Skeletal muscle tissue (tissue), 4 donors: ENCODE measurements around the gene AKAP11. TPM values are rescaled to one million over a fixed set of nuclear protein-coding genes. Genes with fewer than 3 reads are reported as not detected.
A peak's percentile ranks its signal among the peaks of the same experiment; 100 is the strongest.

Experiments
- H3K27ac ChIP-seq: one replicate; pipeline ENCODE4 v1.7.0; 2013; ENCODE audit warnings: mild to moderate bottlenecking, low read depth, low read length, inconsistent platforms
- H3K27me3 ChIP-seq, 3 donors: one replicate each; pipeline ENCODE4 v1.7.0; 2013; ENCODE audit warnings: low read length in 3 of 3; ENCODE audit not compliant: control insufficient read depth in 3 of 3, insufficient read depth in 3 of 3
- H3K36me3 ChIP-seq, 3 donors: one replicate each; pipeline ENCODE4 v1.7.0; 2013; ENCODE audit warnings: low read length in 3 of 3; ENCODE audit not compliant: control insufficient read depth in 3 of 3, insufficient read depth in 3 of 3
- H3K4me1 ChIP-seq, 3 donors: one replicate each; pipeline ENCODE4 v1.7.0; 2013; ENCODE audit warnings: low read length in 3 of 3, mild to moderate bottlenecking in 3 of 3; ENCODE audit not compliant: control insufficient read depth in 3 of 3, insufficient read depth in 3 of 3
- H3K4me3 ChIP-seq, 3 donors: one replicate each; pipeline ENCODE4 v1.7.0; 2013; ENCODE audit warnings: low read length in 3 of 3
- H3K9ac ChIP-seq, 3 donors: one replicate each; pipeline ENCODE4 v1.7.0; 2013; ENCODE audit warnings: low read length in 3 of 3, mild to moderate bottlenecking in 3 of 3, moderate library complexity in 2 of 3, low read depth in 1 of 3
- H3K9me3 ChIP-seq, 3 donors: one replicate each; pipeline ENCODE4 v1.7.0; 2013; ENCODE audit warnings: low read length in 3 of 3; ENCODE audit not compliant: control insufficient read depth in 3 of 3
- total RNA-seq: library from RNA; depleted of rRNA; stranded (reverse); fragments of >200 nt; gene quantifications from one replicate; pipeline ENCODE4 v1.2.3, GENCODE V29; 2014
- donor health status: Osteomylitis.

Gene AKAP11
- total RNA-seq, 1 donor from 2014 or later: 16.7 TPM

DNA sequence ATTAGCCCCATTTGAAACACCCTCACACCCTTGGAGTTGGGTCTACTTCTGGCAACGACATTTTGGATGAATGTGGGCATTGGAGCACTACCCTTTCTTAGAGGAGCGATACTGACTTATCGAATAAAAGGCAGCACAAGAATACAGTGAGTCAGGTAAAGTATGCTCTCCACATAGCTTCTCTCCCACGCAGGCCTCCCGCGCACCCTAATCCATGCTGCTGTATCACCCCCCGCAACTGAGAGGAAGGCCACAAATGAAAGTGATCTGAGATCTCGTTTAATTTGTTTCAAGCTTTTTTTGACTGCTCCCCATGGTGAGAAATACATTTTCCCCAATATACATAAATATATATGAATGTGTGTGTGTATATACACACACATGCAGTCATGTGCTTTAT lies 25.4 kb upstream of the AKAP11 start:
- Histone ChIP-seq H3K36me3 (no peaks in the 10 kb centered on the region), H3K4me3 (no peak overlapping the region), H3K9me3 (no peaks in the 10 kb centered on the region), H3K9ac (no peak overlapping the region), H3K27ac (no peak overlapping the region), H3K27me3 (no peaks in the 10 kb centered on the region), H3K4me1 (no peaks in the 10 kb centered on the region)

DNA sequence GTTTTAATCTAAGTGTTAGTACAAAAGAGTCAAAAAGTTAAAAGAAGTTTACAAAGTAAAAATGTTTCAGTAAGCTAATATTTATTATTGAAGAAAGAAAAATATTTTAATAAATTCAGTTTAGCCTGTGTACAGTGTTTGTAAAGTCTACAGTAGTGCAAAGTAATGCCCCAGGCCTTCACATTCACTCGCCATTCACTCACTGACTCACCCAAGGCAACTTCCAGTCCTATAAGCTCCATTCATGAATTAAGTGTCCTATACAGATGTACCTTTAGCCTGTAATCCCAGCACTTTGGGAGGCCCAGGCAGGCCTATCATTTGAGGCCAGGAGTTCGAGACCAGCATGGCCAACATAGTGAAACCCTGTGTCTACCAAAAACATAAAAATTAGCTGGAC lies 24.1 kb upstream of the AKAP11 start:
- Histone ChIP-seq H3K36me3 (no peaks in the 10 kb centered on the region), H3K27me3 (no peaks in the 10 kb centered on the region), H3K9ac (no peak overlapping the region), H3K4me3 (no peak overlapping the region), H3K9me3 (no peaks in the 10 kb centered on the region), H3K4me1 (no peaks in the 10 kb centered on the region), H3K27ac (no peak overlapping the region)

DNA sequence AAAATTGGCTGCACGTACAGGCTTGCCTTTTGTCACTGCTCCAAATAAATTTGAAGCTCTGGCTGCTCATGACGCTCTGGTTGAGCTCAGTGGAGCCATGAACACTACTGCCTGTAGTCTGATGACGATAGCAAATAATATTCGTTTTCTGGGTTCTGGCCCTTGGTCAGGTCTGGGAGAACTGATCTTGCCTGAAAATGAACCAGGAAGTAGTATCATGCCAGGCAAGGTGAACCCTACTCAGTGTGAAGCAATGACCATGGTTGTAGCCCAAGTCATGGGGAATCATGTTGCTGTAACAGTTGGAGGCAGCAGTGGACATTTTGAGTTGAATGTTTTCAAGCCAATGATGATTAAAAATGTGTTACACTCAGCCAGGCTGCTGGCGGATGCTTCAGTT lies 16.1 kb upstream of the AKAP11 start:
- no peak overlapping the region for H3K9ac ChIP-seq

DNA sequence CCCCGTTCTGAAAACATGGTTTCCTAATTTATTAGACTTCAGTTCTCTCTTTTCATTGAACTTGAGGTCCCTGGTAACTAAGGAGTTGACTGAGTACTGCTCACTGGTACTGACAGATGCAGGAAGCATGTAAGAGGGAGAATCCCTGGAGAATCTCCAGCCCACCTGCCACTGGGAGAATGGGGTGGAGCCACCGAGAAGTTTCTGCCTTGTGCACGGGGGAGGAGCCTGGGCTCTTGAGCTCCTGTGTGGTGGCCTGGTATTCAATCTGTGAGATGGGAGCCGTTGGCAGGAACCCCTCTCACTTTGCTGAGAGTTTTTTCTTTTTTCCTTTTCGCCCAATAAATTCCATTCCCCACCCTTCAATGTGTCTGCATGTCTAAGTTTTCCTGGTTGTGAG lies 13.2 kb upstream of the AKAP11 start:
- H3K27ac ChIP-seq: no peak overlapping the region
- H3K4me1 ChIP-seq: no peaks in the 10 kb centered on the region
- H3K9me3 ChIP-seq: no peaks in the 10 kb centered on the region

More for the DNA sequence above, 16.1 kb upstream of the AKAP11 start:
- Histone ChIP-seq H3K4me1 (no peaks in the 10 kb centered on the region), H3K4me3 (no peak overlapping the region), H3K9me3 (no peaks in the 10 kb centered on the region), H3K36me3 (no peaks in the 10 kb centered on the region), H3K27ac (no peak overlapping the region), H3K27me3 (no peaks in the 10 kb centered on the region)

DNA sequence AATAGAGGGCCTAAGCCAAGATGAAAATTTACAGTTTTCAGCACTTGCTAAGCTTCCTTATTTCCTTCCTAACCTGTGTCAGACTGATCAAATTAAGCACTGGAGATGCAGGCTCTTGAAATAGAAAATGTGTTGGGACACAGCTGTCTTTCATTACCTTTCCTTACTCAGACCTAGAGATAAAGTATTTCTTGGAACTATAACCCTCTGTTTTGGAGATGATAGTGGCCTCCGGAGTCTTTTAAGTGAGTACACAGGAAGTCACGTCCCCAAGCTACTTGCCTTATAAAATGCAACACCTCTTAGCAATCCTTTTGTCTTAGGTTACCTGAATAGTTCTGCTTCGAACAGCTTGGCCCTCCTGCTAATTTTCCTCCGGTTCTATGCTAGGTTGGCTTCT lies 12.4 kb upstream of the AKAP11 start:
- Histone ChIP-seq H3K4me3 (no peak overlapping the region), H3K9me3 (no peaks in the 10 kb centered on the region), H3K36me3 (no peaks in the 10 kb centered on the region), H3K27me3 (no peaks in the 10 kb centered on the region), H3K27ac (no peak overlapping the region), H3K4me1 (no peaks in the 10 kb centered on the region), H3K9ac (no peak overlapping the region)

More for the DNA sequence above, 13.2 kb upstream of the AKAP11 start:
- H3K4me3 ChIP-seq: no peak overlapping the region
- H3K36me3 ChIP-seq: no peaks in the 10 kb centered on the region
- no peak overlapping the region for H3K9ac ChIP-seq
- no peaks in the 10 kb centered on the region for H3K27me3 ChIP-seq

DNA sequence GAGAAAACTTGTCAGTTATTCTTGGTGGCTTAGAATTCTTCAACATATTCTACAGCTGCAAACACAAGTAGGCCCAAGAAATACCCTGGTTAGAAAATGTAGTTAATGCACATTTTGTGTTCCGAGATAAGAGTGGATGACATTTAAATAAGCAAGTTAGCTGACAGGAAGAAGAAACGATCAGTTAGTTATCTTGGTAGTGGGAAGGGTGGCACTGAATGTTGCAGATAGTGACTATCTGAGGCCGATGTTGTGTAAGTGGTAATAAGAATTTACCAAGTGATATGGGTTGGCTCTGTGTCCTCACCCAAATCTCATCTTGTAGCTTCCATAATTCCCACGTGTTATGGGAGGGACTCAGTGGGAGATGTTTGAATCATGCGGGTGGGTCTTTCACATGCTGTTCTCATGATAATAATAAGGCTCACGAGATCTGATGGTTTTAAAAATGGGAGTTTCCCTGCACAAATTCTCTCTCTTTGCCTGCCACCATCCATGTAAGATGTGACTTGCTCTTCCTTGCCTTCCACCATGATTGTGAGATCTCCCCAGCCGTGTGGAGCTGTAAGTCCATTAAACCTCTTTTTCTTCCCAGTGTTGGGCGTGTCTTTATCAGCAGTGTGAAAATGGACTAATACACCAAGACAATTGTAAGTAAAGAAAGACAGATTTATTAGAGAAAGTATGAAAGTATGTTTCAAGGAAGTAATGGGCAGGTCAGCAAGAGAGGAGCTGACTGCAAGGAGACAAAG lies 10.9 kb upstream of the AKAP11 start:
- Histone ChIP-seq H3K9ac (no peak overlapping the region), H3K4me3 (no peak overlapping the region), H3K4me1 (peaks cover 0 to under 1% (median 0%) of the 10 kb centered on the region in 3 donors), H3K27ac (no peak overlapping the region), H3K27me3 (no peaks in the 10 kb centered on the region), H3K36me3 (no peaks in the 10 kb centered on the region), H3K9me3 (no peaks in the 10 kb centered on the region)

DNA sequence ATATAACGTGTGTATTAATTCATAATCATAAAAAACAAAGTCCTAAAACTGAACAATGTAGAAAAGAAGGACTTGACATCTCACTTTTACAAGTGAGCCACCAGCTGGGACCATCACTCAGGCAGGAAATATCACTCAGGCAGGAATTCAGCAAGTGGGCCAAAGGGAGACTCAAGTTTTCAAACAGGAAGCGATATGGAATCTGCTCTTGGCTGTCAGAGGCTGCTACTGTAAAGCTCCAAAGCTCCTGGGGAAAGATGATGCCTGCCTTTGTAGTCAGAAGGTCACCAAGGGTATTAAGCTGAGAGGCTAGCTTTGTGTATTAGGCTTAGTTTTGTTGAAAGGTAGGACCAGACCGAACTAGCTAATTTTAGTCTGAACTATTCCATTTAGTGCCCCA lies 5.5 kb upstream of the AKAP11 start:
- H3K4me1 ChIP-seq: peaks cover 4 to 15% (median 14%) of the 10 kb centered on the region in 3 donors
- H3K27me3 ChIP-seq: peaks cover 0 to 3% (median 0%) of the 10 kb centered on the region in 3 donors
- H3K27ac ChIP-seq: peak overlapping the region; percentile 8
- H3K9ac ChIP-seq: peak overlapping the region in 1 of 3 donors; percentile 38
- no peaks in the 10 kb centered on the region for H3K36me3 ChIP-seq
- H3K9me3 ChIP-seq: no peaks in the 10 kb centered on the region
- no peak overlapping the region for H3K4me3 ChIP-seq

DNA sequence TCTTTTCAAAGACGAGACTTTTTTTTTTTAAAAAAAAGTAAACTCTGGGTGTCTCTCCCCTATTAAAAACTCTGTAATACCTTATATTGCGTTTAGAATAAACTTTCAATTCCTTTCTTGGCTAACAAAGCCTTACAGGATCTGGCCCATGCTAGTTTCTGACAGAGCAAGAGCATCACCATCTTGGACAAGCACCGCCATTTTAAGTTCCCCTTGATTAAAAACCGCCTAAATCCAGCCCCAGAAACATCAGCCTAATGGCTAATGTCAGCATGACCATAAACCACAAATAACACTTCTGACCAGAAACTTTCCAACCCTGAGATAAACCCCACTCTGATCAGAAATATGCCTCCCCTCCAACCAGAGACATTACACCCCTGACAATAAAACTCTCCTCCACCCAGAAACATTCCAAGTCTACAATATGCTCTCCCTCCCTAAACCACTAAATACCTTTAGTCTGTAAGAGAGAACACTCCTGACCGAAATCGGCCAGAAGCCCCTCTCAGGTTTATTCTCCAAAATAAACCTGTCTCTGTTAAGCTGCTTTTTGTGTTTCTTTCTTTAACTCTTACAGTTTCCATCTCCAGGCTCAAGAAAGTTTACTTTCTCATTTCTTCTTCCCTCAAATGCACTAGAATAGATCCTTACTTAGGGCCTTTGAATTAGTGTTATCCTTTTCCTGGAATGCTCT lies 1.6 kb upstream of the AKAP11 start:
- H3K27ac ChIP-seq: no peak overlapping the region

DNA sequence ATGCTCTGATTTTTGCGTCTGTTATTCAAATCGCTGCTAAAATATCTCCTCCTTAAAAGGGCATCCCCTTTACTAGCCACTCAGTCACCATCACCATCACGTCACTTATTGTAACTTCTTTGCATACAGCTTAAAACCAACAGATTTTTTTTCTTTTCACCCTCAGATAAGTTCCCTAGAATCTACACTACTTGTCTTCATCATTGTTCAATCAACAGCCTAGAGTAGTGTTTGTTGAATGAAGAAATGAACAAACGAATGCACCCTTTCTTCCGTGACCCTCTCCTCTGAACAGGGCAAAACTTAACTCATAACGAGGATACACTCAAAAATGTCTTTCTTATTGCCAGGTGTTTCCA lies 1.1 kb upstream of the AKAP11 start:
- peak overlapping the region; percentile 84 for H3K27ac ChIP-seq
- peaks cover 10 to 21% (median 18%) of the 10 kb centered on the region in 3 donors for H3K4me1 ChIP-seq
- peak overlapping the region in 2 of 3 donors; percentile 58 to 65 for H3K9ac ChIP-seq

More for the DNA sequence above, 1.6 kb upstream of the AKAP11 start:
- H3K27me3 ChIP-seq: peaks cover 0 to 5% (median 0%) of the 10 kb centered on the region in 3 donors
- H3K9me3 ChIP-seq: no peaks in the 10 kb centered on the region
- no peaks in the 10 kb centered on the region for H3K36me3 ChIP-seq
- H3K4me1 ChIP-seq: peaks cover 10 to 21% (median 18%) of the 10 kb centered on the region in 3 donors
- no peak overlapping the region for H3K4me3 ChIP-seq
- H3K9ac ChIP-seq: no peak overlapping the region

More for the DNA sequence above, 1.1 kb upstream of the AKAP11 start:
- Histone ChIP-seq H3K9me3 (no peaks in the 10 kb centered on the region), H3K4me3 (peak overlapping the region; percentile 78 to 89 (median 86)), H3K36me3 (no peaks in the 10 kb centered on the region), H3K27me3 (peaks cover 0 to 5% (median 0%) of the 10 kb centered on the region in 3 donors)
